Subcutaneous abdominal adipose tissue (tissue), 5 donors: Measurements from ENCODE around the gene INTS12.
"Not testable (repeated sequence)": the region's sequence is repeated elsewhere in the genome, so short reads cannot be mapped to it uniquely, and the experiment has no call there.

Source experiments
- H3K27ac ChIP-seq: one replicate; pipeline ENCODE4 v1.7.0; 2013; ENCODE audit warnings: low read depth, mild to moderate bottlenecking, inconsistent platforms, low read length, moderate library complexity
- H3K27me3 ChIP-seq, 5 donors: one replicate each; pipeline ENCODE4 v1.7.0; 2013; ENCODE audit warnings: low read length in 5 of 5, inconsistent platforms in 1 of 5; ENCODE audit not compliant: control insufficient read depth in 5 of 5, insufficient read depth in 4 of 5
- H3K36me3 ChIP-seq, 5 donors: one replicate each; pipeline ENCODE4 v1.7.0; 2013; ENCODE audit warnings: low read length in 5 of 5; ENCODE audit not compliant: control insufficient read depth in 5 of 5, insufficient read depth in 5 of 5
- H3K4me1 ChIP-seq, 5 donors: one replicate each; pipeline ENCODE4 v1.7.0; 2013; ENCODE audit warnings: low read length in 5 of 5, mild to moderate bottlenecking in 3 of 5, moderate library complexity in 1 of 5; ENCODE audit not compliant: control insufficient read depth in 5 of 5, insufficient read depth in 5 of 5
- H3K4me3 ChIP-seq, 5 donors: one replicate each; pipeline ENCODE4 v1.7.0; 2013; ENCODE audit warnings: low read length in 5 of 5, low read depth in 1 of 5
- H3K9ac ChIP-seq, 5 donors: one replicate each; pipeline ENCODE4 v1.7.0; 2013; ENCODE audit warnings: low read length in 5 of 5, mild to moderate bottlenecking in 4 of 5, moderate library complexity in 3 of 5
- H3K9me3 ChIP-seq, 5 donors: one replicate each; pipeline ENCODE4 v1.7.0; 2013; ENCODE audit warnings: low read length in 5 of 5; ENCODE audit not compliant: control insufficient read depth in 5 of 5
- donor health status: healthy.
- donor health status: healthy.
- donor health status: healthy.
- donor health status: healthy.
- donor health status: healthy.

The INTS12 gene

GRCh38 chr4:105708181-105709080, at the start of gene INTS12, which contains the start of gene GSTCD:
Gene INTS12 (minus strand): TSS chr4:105708689. CDS start chr4:105700005, 8,684 bp downstream.
Gene GSTCD (plus strand): TSS chr4:105708784. CDS start chr4:105717614, 8,830 bp downstream.
- H3K4me1 ChIP-seq = peaks cover 4 to 27% (median 19%) of the 10 kb centered on the region in 5 donors
- H3K9me3 ChIP-seq = no peaks in the 10 kb centered on the region
- H3K27ac ChIP-seq = peak within 1 kb of the TSS; percentile 91
- peaks cover 0 to 4% (median 0%) of the 10 kb centered on the region in 5 donors for H3K36me3 ChIP-seq
- no peaks in the 10 kb centered on the region for H3K27me3 ChIP-seq
- peak within 1 kb of the TSS; percentile 87 to 100 (median 96) for H3K9ac ChIP-seq
- H3K4me3 ChIP-seq = peak within 1 kb of the TSS; percentile 90 to 99 (median 97)

GRCh38 chr4:105755375-105755774, 46.9 kb upstream of the INTS12 start:
- Histone ChIP-seq H3K9me3 (no peaks in the 10 kb centered on the region), H3K36me3 (no peaks in the 10 kb centered on the region), H3K9ac (no peak overlapping the region), H3K27ac (no peak overlapping the region), H3K4me1 (no peaks in the 10 kb centered on the region), H3K27me3 (no peaks in the 10 kb centered on the region), H3K4me3 (no peak overlapping the region)

- no peak overlapping the region for H3K9ac ChIP-seq
- no peaks in the 10 kb centered on the region for H3K27me3 ChIP-seq
- H3K4me1 ChIP-seq = no peaks in the 10 kb centered on the region
- no peaks in the 10 kb centered on the region for H3K36me3 ChIP-seq
- no peaks in the 10 kb centered on the region for H3K9me3 ChIP-seq
- H3K4me3 ChIP-seq = no peak overlapping the region
- H3K27ac ChIP-seq = no peak overlapping the region
Measured at GRCh38 chr4:105753361-105753760, 44.9 kb upstream of the INTS12 start.

- H3K27me3 ChIP-seq = no peaks in the 10 kb centered on the region
- no peaks in the 10 kb centered on the region for H3K9me3 ChIP-seq
- H3K4me1 ChIP-seq = no peaks in the 10 kb centered on the region
- no peak overlapping the region for H3K9ac ChIP-seq
- H3K36me3 ChIP-seq = peaks cover 0 to 6% (median 0%) of the 10 kb centered on the region in 5 donors
- H3K4me3 ChIP-seq = no peak overlapping the region
- no peak overlapping the region for H3K27ac ChIP-seq
Measured at GRCh38 chr4:105751718-105752299, 43.3 kb upstream of the INTS12 start.

GRCh38 chr4:105748222-105748621, 39.7 kb upstream of the INTS12 start:
- Histone ChIP-seq H3K36me3 (peaks cover 0 to 11% (median 0%) of the 10 kb centered on the region in 5 donors), H3K27me3 (no peaks in the 10 kb centered on the region), H3K4me3 (no peak overlapping the region), H3K4me1 (no peaks in the 10 kb centered on the region), H3K9ac (no peak overlapping the region), H3K9me3 (no peaks in the 10 kb centered on the region), H3K27ac (no peak overlapping the region)

GRCh38 chr4:105741548-105741947, 33.1 kb upstream of the INTS12 start:
- no peak overlapping the region for H3K9ac ChIP-seq
- H3K4me1 ChIP-seq = no peaks in the 10 kb centered on the region
- peaks cover 3 to 12% (median 8%) of the 10 kb centered on the region in 5 donors for H3K9me3 ChIP-seq
- H3K27me3 ChIP-seq = no peaks in the 10 kb centered on the region
- no peak overlapping the region for H3K27ac ChIP-seq
- H3K4me3 ChIP-seq = no peak overlapping the region
- H3K36me3 ChIP-seq = peaks cover 0 to 17% (median 4%) of the 10 kb centered on the region in 5 donors

GRCh38 chr4:105735217-105735616, 26.7 kb upstream of the INTS12 start:
- peaks cover 3 to 18% (median 14%) of the 10 kb centered on the region in 5 donors for H3K9me3 ChIP-seq
- not testable (repeated sequence) for H3K4me1 ChIP-seq
- H3K36me3 ChIP-seq = peaks cover 0 to 18% (median 6%) of the 10 kb centered on the region in 5 donors

GRCh38 chr4:105729895-105730294, 21.4 kb upstream of the INTS12 start:
- not testable (repeated sequence) for H3K9me3 ChIP-seq, H3K36me3 ChIP-seq, H3K4me3 ChIP-seq, H3K27ac ChIP-seq, H3K4me1 ChIP-seq, H3K27me3 ChIP-seq, H3K9ac ChIP-seq

More at GRCh38 chr4:105735217-105735616, 26.7 kb upstream of the INTS12 start:
- H3K9ac ChIP-seq, H3K27me3 ChIP-seq, H3K4me3 ChIP-seq, H3K27ac ChIP-seq: not testable (repeated sequence)

GRCh38 chr4:105725623-105726022, 17.1 kb upstream of the INTS12 start:
- no peak overlapping the region for H3K27ac ChIP-seq
- no peak overlapping the region for H3K4me3 ChIP-seq
- no peaks in the 10 kb centered on the region for H3K4me1 ChIP-seq
- H3K9me3 ChIP-seq = no peaks in the 10 kb centered on the region
- peaks cover 0 to 6% (median 0%) of the 10 kb centered on the region in 5 donors for H3K36me3 ChIP-seq
- no peak overlapping the region for H3K9ac ChIP-seq
- no peaks in the 10 kb centered on the region for H3K27me3 ChIP-seq

GRCh38 chr4:105719204-105719603, 10.7 kb upstream of the INTS12 start:
- H3K27ac ChIP-seq = no peak overlapping the region
- no peaks in the 10 kb centered on the region for H3K9me3 ChIP-seq
- no peak overlapping the region for H3K9ac ChIP-seq
- H3K36me3 ChIP-seq = peaks cover 0 to 7% (median 3%) of the 10 kb centered on the region in 5 donors
- no peak overlapping the region for H3K4me3 ChIP-seq
- peaks cover 0 to 5% (median 0%) of the 10 kb centered on the region in 5 donors for H3K4me1 ChIP-seq
- H3K27me3 ChIP-seq = no peaks in the 10 kb centered on the region
